ENCODE results near the gene PAAF1.

PAAF1 gene

DNA sequence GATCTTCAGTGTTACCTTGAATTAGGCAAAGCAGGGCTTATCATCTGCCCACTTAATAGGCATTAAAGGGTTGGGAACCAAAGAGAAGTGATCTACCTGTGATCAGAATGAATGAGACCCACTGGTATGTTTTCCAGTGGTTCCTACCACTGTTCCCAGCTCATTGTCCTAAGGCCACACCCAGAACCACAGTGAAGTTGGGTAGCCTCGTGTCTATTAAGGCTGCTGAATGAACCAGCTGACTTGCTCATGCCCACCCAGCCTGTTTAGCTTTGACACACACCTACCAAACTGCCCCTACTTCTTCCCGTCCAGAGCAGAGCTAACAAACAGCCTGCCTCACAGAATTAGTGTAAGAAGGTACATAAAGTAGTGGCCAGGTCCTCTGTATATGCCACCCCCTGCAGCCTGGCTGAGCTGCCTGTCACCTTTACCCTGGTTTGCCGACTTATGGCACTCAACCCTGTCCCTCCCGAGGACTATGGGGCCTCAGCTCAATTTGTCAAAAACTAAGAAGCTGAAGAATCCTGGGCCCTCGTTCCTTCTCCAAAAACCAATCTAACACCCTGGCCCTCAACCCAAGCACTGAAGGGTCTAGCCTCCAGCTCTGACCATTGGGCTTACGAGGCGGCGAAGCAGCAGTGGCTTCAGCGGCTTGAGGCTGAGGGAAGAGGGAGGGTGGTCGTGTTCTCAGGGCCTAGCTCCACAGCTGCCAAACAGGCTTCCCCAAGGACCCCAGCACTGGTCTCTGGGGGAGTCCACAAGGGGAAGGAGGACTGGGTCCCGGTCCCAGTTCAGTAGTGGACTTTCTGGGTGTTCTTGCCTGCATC is 96.0 kb downstream of the PAAF1 start:
- no peak for ATAC-seq
- no peak for DNase-seq

DNA sequence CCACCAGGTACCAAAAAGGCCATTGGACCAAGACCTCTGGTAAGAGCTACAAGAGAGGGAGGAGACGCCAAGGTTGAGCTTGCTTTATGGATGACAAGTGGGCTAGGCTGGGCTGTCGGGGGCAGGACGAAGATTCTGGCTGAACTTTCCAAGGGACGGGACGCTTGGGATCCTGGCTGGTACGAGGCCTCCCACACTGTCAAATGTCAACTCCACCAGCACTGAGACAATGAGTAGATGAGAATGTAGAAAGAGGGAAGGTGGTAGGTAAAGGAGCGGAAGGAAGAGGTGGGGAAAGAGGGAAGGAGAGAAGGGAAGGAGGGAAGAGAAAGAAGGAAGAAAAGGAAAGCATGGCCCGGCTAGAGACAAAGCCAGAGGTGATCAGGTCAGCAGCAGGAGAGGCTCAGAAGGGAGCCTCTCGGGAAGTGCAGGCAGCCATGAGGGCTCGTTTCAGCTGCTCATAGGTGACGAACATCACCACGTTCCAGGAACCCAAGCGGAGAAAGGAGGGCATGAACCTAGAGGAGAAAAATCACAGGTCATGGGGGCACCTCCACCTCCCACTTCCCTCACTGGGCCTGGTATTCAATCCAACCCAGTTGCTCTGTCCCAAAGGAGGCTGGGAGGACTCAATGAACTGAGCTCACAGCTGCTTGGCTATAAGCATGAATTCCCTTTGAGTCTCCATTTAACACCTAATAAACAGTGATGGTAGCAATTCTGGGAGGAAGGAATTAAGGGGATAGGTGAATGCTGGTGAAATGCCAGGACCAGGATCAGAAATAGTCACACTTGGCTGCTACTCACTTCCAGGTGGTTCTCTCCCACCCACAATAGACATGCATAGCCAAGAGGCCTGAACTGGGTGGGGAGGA is 98.0 kb downstream of the PAAF1 start:
- no peak for ATAC-seq
- DNase-seq: no peak

DNA sequence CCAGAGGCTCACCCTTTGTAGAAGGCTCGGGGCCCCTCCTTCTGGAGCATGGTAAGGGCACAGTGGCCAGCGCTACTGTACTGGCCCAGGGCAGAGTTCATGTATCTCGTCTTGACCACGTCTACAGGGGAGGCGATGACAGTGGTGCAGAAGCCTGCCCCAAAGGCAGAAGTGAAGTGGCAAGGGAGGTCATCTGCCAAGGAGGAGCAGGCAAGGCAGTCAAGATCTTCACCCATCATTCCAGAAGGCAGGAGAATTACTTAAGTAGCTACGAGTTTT is 98.6 kb downstream of the PAAF1 start:
- ATAC-seq: no peak

DNA sequence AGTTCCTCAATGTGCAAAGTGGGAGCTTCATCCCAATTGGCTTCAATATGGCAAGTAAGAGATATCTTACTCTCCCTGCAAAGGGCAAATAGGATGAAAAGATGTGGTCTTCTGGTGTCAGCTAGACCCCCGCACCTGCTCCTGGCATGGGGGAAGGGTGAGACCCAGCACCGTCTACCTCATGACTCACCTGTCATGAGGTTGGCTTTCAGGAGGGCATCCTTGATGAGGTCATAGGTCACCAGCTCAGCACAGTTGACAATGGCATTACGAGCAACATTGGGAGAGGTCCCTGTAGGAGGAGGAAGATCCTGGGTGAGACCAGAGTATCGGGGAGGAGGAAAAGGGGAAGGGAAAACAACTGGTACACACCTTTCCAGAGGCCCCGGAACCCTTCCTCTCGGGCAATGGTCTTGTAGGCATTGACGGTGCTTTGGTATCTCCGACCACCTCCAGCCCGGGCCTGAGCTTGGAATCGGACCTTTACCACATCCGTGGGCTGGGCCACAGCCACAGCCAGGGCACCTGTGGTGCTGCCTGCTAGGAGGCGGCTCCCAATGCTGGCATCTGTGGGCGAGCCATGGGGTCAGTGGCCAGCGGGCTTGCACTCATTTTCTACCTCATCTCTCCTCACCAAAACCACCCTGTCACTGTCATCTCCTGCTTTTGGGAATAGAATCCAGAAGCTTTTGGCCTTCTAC is 99.8 kb downstream of the PAAF1 start:
- ATAC-seq (no peak), DNase-seq (no peak)

More for the DNA sequence above, 98.6 kb downstream of the PAAF1 start:
- no peak for DNase-seq

DNA sequence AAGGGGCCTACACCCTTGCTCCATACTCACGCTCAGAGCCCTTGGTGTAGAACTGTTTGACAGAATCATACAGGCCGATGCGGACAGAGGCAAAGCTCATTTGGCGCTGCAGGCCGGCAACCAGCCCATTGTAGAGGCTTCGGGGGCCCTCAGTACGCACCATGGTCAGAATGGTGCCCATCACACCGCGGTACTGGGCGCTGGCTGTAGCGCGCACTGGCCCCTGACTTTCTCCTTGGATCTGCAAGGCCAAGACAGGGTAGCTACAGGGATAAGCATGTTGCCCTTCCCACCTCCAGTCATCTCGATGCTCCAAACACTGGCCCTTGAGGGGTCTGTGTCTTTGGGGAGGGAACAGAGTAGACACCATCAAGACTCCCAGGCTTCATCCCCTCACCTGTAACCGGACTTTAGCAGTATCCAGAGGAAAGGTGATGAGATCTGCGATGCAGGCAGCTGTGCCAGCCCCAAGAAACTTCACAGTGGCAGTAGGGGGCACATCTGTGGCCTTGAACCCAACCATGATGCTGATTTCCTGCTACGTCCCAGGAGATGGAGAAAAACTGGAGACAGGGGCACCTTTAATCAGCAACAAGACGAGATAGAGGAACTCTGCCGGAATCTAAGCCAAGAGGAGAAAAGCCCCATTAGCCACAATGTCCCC is 101.2 kb downstream of the PAAF1 start:
- no peak for ATAC-seq
- DNase-seq: no peak

DNA sequence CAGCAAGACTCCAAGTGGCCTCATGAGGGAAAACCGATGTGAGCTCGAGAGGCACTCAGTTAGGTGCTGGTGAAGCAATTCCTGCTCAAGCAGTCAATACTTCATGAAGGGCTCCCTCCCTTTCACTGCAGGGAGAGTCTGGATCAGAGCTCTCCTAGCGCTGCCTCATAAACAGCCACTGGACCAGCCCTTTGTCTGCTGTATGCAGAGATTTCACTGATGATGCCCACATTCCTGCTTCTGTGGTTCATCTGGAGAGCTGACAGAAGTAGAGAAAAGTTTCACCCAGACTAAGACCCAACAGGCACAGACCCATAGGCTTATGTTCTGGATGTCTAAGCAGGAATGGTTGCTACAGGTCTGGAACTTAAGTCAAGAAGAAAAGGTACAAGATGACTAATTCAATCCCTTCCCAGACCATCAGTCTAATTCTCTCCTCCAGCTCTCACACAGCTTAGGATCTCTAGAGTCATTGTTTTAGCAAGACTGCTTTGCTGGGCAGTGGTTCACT is 101.8 kb downstream of the PAAF1 start:
- ATAC-seq: no peak
- no peak for DNase-seq

DNA sequence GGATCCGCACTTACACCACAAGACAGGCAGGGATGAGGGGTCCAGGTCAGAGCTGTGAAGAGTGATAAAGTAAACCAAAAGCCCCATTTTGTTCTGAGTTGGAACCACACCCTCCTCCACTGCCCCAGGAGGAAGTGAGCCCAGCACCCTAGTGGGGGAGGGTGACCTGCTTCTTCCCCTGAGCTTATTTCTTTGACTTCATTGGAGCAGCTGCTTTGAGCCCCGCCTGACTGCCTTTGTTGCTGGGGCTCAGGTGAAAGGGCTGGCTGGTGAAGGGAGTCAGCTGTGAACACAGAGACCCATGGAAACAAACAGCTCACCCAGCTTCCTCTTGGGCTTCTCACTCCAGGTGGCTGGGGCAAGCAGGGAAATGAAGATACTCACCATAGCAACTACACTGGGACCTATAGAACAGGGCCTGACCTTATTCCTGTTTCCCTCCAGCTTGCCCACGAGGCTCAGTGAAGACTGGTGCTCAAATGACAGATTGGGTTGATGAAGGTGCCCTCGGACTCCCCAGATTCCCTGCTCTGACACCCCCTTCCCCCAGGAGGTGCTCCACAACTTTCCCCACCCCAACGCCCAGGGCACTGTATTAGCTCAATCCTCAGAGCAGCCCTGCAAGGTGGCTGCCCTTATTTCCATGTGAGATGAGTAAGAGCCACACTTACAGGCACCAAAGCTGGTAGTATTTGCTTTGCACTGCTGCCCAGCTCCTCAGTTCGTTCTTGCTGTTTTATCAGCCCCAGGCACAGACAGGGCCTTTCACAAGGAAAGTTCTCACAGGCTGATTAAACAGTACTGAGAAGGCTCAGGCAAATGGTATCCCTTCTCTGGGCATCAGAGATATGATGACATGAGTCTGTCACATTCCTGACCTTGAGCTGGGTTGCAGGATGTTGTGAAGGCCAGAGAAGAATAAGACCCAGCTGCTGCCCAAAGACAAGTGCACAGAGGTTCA is 103.5 kb downstream of the PAAF1 start:
- DNase-seq (peak; percentile 74), ATAC-seq (peak; percentile 24)

Data from stimulated activated naive CD8-positive, alpha-beta T cell treated with anti-CD3 and anti-CD28 coated beads, Interleukin-15, Interleukin-2, amounts not matched to agents 100 U/mL and 50 U/mL, for 24 hours (primary cell).